Measurements from ENCODE around the gene ZFYVE9. TPM values are rescaled to one million over a fixed set of nuclear protein-coding genes. Genes with fewer than 3 reads are reported as not detected.

Gene ZFYVE9
- polyA plus RNA-seq, 3 donors: 0.09 TPM; not detected in 2

DNA sequence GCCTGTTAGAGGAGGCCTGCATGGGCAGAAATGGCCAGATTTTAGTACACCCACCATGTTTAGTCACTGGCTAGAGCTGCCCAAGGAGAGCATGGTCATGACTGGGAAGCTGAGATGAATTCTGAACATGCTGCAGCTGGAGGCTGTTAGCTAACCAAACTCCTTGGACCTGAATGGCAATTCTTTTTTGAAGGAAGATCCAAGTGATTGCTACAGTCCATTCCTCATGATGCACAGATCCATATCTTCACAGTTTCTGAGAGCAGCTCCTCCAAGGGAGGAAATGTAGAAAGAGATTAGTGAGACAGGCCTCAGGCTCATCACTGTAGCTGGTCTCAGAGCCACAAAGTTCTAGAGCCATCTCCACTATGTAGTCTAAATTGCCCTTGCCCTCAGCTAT, 11.1 kb downstream of the ZFYVE9 start:
- Mint-ChIP-seq H3K27me3 (ENCODE audit: low read depth in 3 of 3) (peaks cover 2 to 8% (median 7%) of the 10 kb centered on the region in 3 donors), H3K4me3 (no peak overlapping the region), H3K9me3 (peaks cover 0 to 3% (median 2%) of the 10 kb centered on the region in 7 donors), H3K36me3 (no peaks in the 10 kb centered on the region), H3K4me1 (no peaks in the 10 kb centered on the region), H3K27ac (no peak overlapping the region)
- no peaks in the 10 kb centered on the region for H3K36me3 ChIP-seq (replicated peaks in 1 of 2; ENCODE audit: control insufficient read depth in 1 of 2, insufficient read depth in 2 of 2, low read length in 2 of 2)
- H3K4me1 ChIP-seq (ENCODE audit: control insufficient read depth in 1 of 2, insufficient read depth in 2 of 2, low read length in 2 of 2): no peaks in the 10 kb centered on the region
- no peaks in the 10 kb centered on the region for H3K9me3 ChIP-seq (replicated peaks in 1 of 2; ENCODE audit: control insufficient read depth in 1 of 2, insufficient read depth in 1 of 2, low read length in 2 of 2)
- H3K27ac ChIP-seq (ENCODE audit: low read depth in 1 of 2, low read length in 2 of 2): no peak overlapping the region
- no peak overlapping the region for H3K4me3 ChIP-seq (replicated peaks in 1 of 3; ENCODE audit: low read depth in 2 of 3, low read length in 3 of 3)
- H3K4me2 ChIP-seq (replicated peaks; ENCODE audit: extremely low read depth, low read length, poor library complexity, severe bottlenecking): no peak overlapping the region
- H3K9ac ChIP-seq (ENCODE audit: insufficient read depth, low read length, poor library complexity, severe bottlenecking): no peak overlapping the region
- TF ChIP-seq, protein P1, sequence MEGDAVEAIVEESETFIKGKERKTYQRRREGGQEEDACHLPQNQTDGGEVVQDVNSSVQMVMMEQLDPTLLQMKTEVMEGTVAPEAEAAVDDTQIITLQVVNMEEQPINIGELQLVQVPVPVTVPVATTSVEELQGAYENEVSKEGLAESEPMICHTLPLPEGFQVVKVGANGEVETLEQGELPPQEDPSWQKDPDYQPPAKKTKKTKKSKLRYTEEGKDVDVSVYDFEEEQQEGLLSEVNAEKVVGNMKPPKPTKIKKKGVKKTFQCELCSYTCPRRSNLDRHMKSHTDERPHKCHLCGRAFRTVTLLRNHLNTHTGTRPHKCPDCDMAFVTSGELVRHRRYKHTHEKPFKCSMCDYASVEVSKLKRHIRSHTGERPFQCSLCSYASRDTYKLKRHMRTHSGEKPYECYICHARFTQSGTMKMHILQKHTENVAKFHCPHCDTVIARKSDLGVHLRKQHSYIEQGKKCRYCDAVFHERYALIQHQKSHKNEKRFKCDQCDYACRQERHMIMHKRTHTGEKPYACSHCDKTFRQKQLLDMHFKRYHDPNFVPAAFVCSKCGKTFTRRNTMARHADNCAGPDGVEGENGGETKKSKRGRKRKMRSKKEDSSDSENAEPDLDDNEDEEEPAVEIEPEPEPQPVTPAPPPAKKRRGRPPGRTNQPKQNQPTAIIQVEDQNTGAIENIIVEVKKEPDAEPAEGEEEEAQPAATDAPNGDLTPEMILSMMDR (IDR thresholded peaks at IDR 0.05): no peak
- no peak for DNase-seq
- intact Hi-C loops (cut with micrococcal nuclease): no loop called here
- no peaks in the 10 kb centered on the region for H3K79me2 ChIP-seq (ENCODE audit: insufficient read depth, low read length)
- H2AFZ ChIP-seq (ENCODE audit: insufficient read depth, low read depth, low read length, poor library complexity, severe bottlenecking): no peak overlapping the region
- H3K27me3 ChIP-seq (ENCODE audit: control insufficient read depth in 2 of 2, insufficient read depth in 2 of 2, low read length in 2 of 2): peaks cover 0 to 3% of the 10 kb centered on the region in 2 donors
- no peaks in the 10 kb centered on the region for H4K20me1 ChIP-seq (ENCODE audit: insufficient read depth, low read length)

DNA sequence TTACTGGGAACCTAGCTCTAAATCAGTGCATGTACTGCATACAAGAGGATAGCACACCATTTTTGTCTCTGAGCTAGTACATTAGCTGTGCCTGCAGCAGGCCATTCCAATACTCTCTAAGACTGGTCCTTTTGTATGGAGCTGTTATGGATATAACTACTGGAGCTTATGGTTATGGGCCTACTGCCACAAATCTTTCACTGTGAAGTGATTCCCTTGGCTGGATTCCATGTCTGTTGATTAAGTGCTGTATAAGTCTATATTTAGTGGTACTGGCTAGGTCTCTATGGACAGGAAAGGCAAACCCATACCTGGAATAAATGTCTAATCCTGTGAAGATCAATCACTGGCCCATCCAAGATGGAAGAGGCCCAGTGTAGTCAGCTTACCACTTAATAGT, 12.0 kb downstream of the ZFYVE9 start:
- Histone ChIP-seq H3K79me2 (ENCODE audit: insufficient read depth, low read length) (no peaks in the 10 kb centered on the region), H3K4me2 (replicated peaks; ENCODE audit: extremely low read depth, low read length, poor library complexity, severe bottlenecking) (no peak overlapping the region), H3K9ac (ENCODE audit: insufficient read depth, low read length, poor library complexity, severe bottlenecking) (no peak overlapping the region), H3K9me3 (replicated peaks in 1 of 2; ENCODE audit: control insufficient read depth in 1 of 2, insufficient read depth in 1 of 2, low read length in 2 of 2) (peaks cover 0 to 4% of the 10 kb centered on the region in 2 donors), H3K27me3 (ENCODE audit: control insufficient read depth in 2 of 2, insufficient read depth in 2 of 2, low read length in 2 of 2) (peaks cover 0 to 2% of the 10 kb centered on the region in 2 donors), H3K4me3 (replicated peaks in 1 of 3; ENCODE audit: low read depth in 2 of 3, low read length in 3 of 3) (no peak overlapping the region), H3K36me3 (replicated peaks in 1 of 2; ENCODE audit: control insufficient read depth in 1 of 2, insufficient read depth in 2 of 2, low read length in 2 of 2) (no peaks in the 10 kb centered on the region), H4K20me1 (ENCODE audit: insufficient read depth, low read length) (no peaks in the 10 kb centered on the region), H2AFZ (ENCODE audit: insufficient read depth, low read depth, low read length, poor library complexity, severe bottlenecking) (no peak overlapping the region), H3K27ac (ENCODE audit: low read depth in 1 of 2, low read length in 2 of 2) (no peak overlapping the region), H3K4me1 (ENCODE audit: control insufficient read depth in 1 of 2, insufficient read depth in 2 of 2, low read length in 2 of 2) (no peaks in the 10 kb centered on the region)
- DNase-seq: no peak
- Mint-ChIP-seq H3K27me3 (ENCODE audit: low read depth in 3 of 3) (peaks cover 3 to 8% (median 5%) of the 10 kb centered on the region in 3 donors), H3K4me1 (no peaks in the 10 kb centered on the region), H3K27ac (no peak overlapping the region), H3K4me3 (no peak overlapping the region), H3K9me3 (peaks cover 0 to 4% (median 2%) of the 10 kb centered on the region in 7 donors), H3K36me3 (no peaks in the 10 kb centered on the region)
- TF ChIP-seq, protein P1 (IDR thresholded peaks at IDR 0.05): no peak
- intact Hi-C loops (cut with micrococcal nuclease): no loop called here
